GM20431 (cell line): Measurements from ENCODE around the gene AGPAT2.

ENCODE experiments used
- in situ Hi-C: fragments of 300-500 bp; cut with MseI, MboI; formaldehyde crosslinking; loops from one replicate; pipeline ENCODE4 v1.15.0; 2020; ENCODE audit warnings: low sequenced_read_pairs; ENCODE audit not compliant: unreplicated experiment

AGPAT2 gene

DNA sequence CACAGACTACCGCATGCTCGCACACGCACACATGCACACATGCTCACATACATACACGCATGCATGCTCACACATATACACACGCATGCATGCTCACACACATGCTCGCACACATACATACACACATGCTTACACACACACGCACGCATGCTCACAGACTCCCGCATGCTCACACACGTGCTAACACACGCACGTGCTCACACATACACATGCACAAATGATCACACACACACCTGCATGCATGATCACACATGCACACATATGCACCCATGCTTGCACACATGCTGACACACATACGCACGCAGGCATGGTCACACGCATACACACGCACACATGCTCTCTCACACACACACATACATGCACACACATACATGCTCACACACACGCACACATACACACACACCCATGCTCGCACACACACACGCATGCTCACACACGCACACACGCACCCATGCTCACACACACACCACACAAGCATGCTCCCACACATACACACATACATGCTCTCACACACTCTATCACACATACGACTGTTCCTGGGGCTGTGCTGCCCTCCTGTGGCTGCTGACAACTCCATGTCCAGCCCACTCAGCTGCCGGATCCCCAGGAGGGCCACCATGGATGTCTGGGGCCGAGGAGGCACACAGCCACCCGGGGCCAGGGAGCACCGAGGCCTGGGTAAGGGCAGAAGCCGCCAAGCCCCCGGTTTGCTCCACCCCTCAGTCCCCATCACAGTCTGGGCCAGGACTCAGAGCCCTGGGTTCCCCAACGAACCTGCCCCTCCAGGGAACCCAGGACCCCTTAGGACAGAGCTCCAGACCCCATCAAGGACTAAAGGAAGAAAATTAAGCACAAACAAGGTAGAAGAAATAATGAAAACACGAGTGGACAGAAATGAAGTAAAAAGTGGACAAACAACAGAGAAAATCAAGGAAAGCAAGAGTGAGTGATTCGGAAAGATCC lies 55.9 kb downstream of the AGPAT2 start:
- in situ Hi-C loops: no loop called here

DNA sequence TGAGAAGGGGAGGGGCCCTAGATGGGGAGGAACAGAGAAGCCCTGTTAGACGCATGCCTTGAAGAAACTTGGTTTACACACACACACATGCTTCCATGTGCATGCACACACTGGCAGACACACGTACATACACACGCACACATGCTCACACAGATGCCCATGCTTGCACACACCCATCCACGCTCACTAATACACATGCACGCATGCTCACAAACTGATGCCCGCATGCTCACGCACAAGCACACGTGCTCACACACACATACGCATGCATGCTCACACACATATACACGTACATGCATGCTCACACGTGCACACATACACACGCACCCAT lies 56.6 kb downstream of the AGPAT2 start:
- in situ Hi-C loops: no loop called here

DNA sequence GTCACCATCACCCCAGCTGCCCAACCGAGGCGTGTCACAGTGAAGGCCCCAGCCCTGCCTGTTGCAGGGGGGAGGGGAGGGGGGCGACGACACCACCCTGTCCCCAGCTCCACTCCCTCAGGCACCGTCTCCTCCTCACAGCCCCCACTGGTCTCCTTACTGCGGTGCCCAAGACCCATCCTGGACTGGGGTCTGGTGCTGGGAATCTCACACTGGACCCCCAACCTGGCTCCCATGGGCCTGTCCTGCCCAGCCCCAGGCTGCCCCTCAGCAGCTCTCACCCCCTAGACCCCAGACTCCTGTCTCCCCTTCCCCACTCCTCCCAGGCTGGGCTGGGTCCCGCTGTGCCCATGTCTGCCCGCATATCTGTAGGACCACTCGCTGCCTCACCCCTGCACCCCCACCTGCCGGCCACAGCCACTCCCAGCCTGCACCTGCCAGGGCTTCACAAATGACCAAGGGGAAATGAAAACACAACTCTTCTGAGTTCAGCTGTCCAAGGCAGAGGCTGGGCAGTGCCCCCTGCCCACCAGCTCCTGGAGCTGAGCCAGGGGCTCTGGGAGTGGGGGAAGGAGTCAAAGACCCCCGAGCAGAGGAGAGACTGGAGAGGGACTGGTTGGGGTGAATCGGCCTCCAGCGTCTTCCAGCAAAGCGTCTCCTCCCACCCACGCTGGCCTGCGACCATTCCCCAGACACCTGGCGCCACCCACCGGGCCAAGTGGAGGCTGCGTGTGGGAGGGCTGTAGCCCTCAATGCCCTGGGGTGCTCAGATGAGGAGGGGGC lies 57.2 kb downstream of the AGPAT2 start:
- in situ Hi-C loops: no loop called here

GRCh38 chr9:136629001-136629878 lies 58.0 kb downstream of the AGPAT2 start:
- in situ Hi-C loops: no loop called here

- in situ Hi-C loops: no loop called here
Measured at GRCh38 chr9:136628268-136628667, 59.0 kb downstream of the AGPAT2 start.

DNA sequence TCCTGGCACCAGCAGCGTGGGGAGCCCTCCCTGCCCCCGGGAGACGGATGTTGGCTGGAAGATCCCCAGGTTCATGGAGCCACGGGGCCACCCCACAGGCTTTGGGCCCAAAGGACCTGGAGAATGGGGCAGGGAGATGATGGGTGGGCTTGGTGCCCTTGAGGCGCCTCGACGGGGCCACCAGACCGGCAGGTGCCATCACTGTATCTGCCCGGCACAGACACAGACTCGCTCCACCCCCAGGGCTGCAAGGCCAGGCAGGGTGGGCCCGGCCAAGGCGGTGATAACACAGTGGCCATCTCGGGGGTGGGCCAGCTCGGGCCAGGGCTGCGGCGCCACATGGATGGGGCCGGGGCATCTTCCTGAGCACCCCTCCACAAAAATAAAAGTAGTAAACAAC lies 59.6 kb downstream of the AGPAT2 start:
- in situ Hi-C loops: no loop called here

DNA sequence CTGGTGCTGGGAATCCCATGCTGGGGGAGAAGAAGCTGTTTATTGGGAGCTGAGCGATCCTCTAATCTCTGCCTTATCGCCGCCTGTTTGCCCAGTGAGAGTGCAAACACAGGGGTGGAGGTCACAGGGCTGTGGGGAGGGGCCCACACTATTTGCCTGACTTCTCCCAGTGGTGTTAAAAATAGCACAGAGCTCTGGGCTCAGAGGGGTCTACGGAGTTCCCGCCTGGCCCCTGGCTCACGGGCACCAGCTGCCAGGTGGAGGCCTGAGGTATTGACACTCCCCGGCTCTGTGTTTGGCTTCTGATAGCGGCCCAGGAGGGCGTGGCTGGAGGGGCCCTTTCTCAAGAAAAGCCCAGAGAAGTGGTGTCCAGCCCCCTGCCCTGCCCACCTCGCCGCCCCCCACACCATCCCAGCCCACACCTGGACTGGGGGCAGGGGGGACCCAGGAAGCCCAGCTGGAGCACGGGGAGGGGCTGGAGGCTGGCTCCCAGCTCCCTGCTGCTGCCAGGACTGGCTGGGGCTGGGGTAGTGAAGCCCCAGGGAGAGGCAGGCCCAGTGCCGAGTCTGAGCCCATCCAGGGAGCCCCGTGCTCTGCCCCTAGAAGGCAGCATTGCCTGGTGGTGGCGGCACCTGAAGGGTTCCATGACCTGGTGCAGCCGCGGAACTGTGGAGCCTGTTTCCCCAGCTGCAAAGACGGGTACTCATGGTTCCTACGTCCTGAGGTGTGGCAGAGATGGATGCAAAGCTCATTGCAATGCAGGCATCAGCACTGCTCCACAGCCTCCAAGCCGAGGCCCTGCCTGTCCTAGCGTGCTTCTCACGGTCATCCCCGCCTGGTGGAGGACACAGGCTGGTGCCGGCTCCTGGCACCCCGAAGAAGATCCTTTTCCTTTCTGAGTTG lies 60.3 kb downstream of the AGPAT2 start:
- in situ Hi-C loops: no loop called here

DNA sequence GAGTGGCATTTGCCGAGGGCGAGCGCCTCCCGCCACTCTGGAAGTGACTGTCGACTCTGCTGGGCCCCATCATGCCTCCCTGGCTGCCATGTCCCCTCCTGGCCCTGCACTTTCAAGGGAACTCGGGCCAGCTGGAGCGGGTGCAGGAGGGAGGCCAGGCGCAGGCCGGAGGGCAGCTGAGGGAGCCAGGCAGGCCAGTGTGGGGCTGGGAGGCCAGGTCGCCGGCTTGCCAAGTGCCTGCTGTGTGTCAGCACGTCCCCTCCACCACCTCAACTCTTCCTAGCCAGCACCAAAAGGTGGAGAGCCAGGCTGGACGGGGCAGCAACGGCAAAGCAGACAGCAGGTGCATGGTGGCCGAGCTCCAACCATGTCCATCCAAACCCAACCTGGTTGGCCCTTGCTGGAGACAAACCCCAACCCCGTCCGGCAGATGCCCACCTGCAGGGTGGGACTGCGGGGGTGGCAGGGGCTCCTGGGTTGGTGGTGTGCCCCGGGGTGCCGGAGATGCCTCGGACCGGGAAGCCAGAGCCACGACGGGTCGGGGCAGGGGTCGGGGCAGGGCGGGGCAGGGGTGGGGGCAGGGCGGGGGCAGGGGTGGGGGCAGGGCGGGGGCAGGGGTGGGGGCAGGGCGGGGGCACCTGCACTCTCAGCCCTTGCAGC lies 61.1 kb downstream of the AGPAT2 start:
- in situ Hi-C loops: no loop called here

GRCh38 chr9:136625101-136626065 lies 61.9 kb downstream of the AGPAT2 start:
- in situ Hi-C loops: no loop called here

- in situ Hi-C loops: loop anchor here (5.0 kb wide), 1 partner anchor 132 kb away; no protein-coding TSS in a partner anchor
Measured at GRCh38 chr9:136624184-136624951, 62.9 kb downstream of the AGPAT2 start.

GRCh38 chr9:136623842-136624183 lies 63.4 kb downstream of the AGPAT2 start:
- in situ Hi-C loops: loop anchor here (5.0 kb wide), 1 partner anchor 132 kb away; no protein-coding TSS in a partner anchor
